KMS-11 (cell line): ENCODE data around the gene ATXN7L3B.
A peak's percentile ranks its signal among the peaks of the same experiment; 100 is the strongest.

Source experiments
- H2AFZ ChIP-seq: fragments of 200-600 bp; sonication (generic); 2 replicates; pipeline ENCODE4 v1.6.1; 2016; ENCODE audit warnings: antibody characterized with exemption, mixed run types, low read depth
- H3K27ac ChIP-seq: fragments of 200-600 bp; sonication (generic); 2 replicates; pipeline ENCODE4 v1.6.1; 2016; ENCODE audit warnings: mild to moderate bottlenecking, mixed run types
- H3K27me3 ChIP-seq: fragments of 200-600 bp; sonication (generic); 2 replicates; pipeline ENCODE4 v1.6.1; 2017; ENCODE audit warnings: mild to moderate bottlenecking, low read depth, mixed run types, moderate library complexity; ENCODE audit not compliant: insufficient read depth
- H3K36me3 ChIP-seq: fragments of 200-600 bp; sonication (generic); 2 replicates; pipeline ENCODE4 v1.6.1; 2017; ENCODE audit warnings: mild to moderate bottlenecking, mixed run types; ENCODE audit not compliant: insufficient read depth
- H3K4me1 ChIP-seq: fragments of 200-600 bp; sonication (generic); 2 replicates; pipeline ENCODE4 v1.6.1; 2016; ENCODE audit warnings: mild to moderate bottlenecking, low read depth, mixed run types; ENCODE audit not compliant: poor library complexity, severe bottlenecking
- H3K4me2 ChIP-seq: fragments of 200-600 bp; sonication (generic); 2 replicates; pipeline ENCODE4 v1.7.0; 2016; ENCODE audit warnings: mild to moderate bottlenecking, mixed run types
- H3K4me3 ChIP-seq: fragments of 200-600 bp; sonication (generic); IDR thresholded peaks from 2 replicates; pipeline ENCODE4 v1.6.1; 2017; ENCODE audit warnings: low read depth, low read length, mixed read lengths; ENCODE audit not compliant: insufficient read depth
- H3K79me2 ChIP-seq: fragments of 200-600 bp; sonication (generic); 2 replicates; pipeline ENCODE4 v1.6.1; 2016; ENCODE audit warnings: low read depth, mixed run types; ENCODE audit not compliant: insufficient read depth
- H3K9ac ChIP-seq: fragments of 200-600 bp; sonication (generic); 2 replicates; pipeline ENCODE4 v1.6.1; 2016; ENCODE audit warnings: mild to moderate bottlenecking, mixed run types
- H4K20me1 ChIP-seq: fragments of 200-600 bp; sonication (generic); 2 replicates; pipeline ENCODE4 v1.6.1; 2016; ENCODE audit warnings: mild to moderate bottlenecking, mixed run types; ENCODE audit not compliant: insufficient read depth
- CTCF ChIP-seq: fragments of 200-600 bp; sonication (generic); conservative IDR thresholded peaks from 2 replicates; pipeline ENCODE4 v1.6.1; 2017; ENCODE audit warnings: low read depth, mild to moderate bottlenecking, antibody characterized with exemption, low read length, moderate library complexity, mixed read lengths

ATXN7L3B gene

GRCh38 chr12:74551291-74551690 is 13.7 kb downstream of the ATXN7L3B start:
- H3K27ac ChIP-seq = no peak overlapping the region
- TF ChIP-seq CTCF = no peak
- H3K79me2 ChIP-seq = no peaks in the 10 kb centered on the region
- H2AFZ ChIP-seq = no peak overlapping the region
- no peak overlapping the region for H3K9ac ChIP-seq
- H4K20me1 ChIP-seq = no peaks in the 10 kb centered on the region
- H3K4me3 ChIP-seq = no peak overlapping the region
- H3K4me2 ChIP-seq = no peak overlapping the region
- H3K36me3 ChIP-seq = no peaks in the 10 kb centered on the region
- no peaks in the 10 kb centered on the region for H3K4me1 ChIP-seq
- H3K27me3 ChIP-seq = no peaks in the 10 kb centered on the region

- no peak overlapping the region for H3K4me3 ChIP-seq
- no peaks in the 10 kb centered on the region for H3K36me3 ChIP-seq
- TF ChIP-seq CTCF = 0 out of 2 replicates have a peak, but pooled peaks have one; percentile 17
- H4K20me1 ChIP-seq = no peaks in the 10 kb centered on the region
- H3K79me2 ChIP-seq = no peaks in the 10 kb centered on the region
- no peak overlapping the region for H3K27ac ChIP-seq
- H3K4me1 ChIP-seq = no peaks in the 10 kb centered on the region
- H2AFZ ChIP-seq = no peak overlapping the region
- H3K27me3 ChIP-seq = no peaks in the 10 kb centered on the region
- no peak overlapping the region for H3K4me2 ChIP-seq
- H3K9ac ChIP-seq = no peak overlapping the region
Observed at GRCh38 chr12:74552201-74552600, 14.6 kb downstream of the ATXN7L3B start.

- H3K27me3 ChIP-seq = no peaks in the 10 kb centered on the region
- H3K27ac ChIP-seq = no peak overlapping the region
Observed at GRCh38 chr12:74559728-74560127, 22.1 kb downstream of the ATXN7L3B start.

GRCh38 chr12:74563927-74564326 is 26.3 kb downstream of the ATXN7L3B start:
- no peaks in the 10 kb centered on the region for H3K36me3 ChIP-seq
- no peak overlapping the region for H3K27ac ChIP-seq
- H3K9ac ChIP-seq = no peak overlapping the region
- H4K20me1 ChIP-seq = no peaks in the 10 kb centered on the region
- H2AFZ ChIP-seq = no peak overlapping the region
- H3K4me2 ChIP-seq = no peak overlapping the region
- no peaks in the 10 kb centered on the region for H3K79me2 ChIP-seq
- H3K4me3 ChIP-seq = no peak overlapping the region
- no peaks in the 10 kb centered on the region for H3K4me1 ChIP-seq
- no peak for TF ChIP-seq CTCF
- H3K27me3 ChIP-seq = no peaks in the 10 kb centered on the region

More at GRCh38 chr12:74559728-74560127, 22.1 kb downstream of the ATXN7L3B start:
- H4K20me1 ChIP-seq = no peaks in the 10 kb centered on the region
- no peak overlapping the region for H3K4me3 ChIP-seq
- no peaks in the 10 kb centered on the region for H3K36me3 ChIP-seq
- no peaks in the 10 kb centered on the region for H3K79me2 ChIP-seq
- H3K4me2 ChIP-seq = no peak overlapping the region
- H2AFZ ChIP-seq = no peak overlapping the region
- no peak overlapping the region for H3K9ac ChIP-seq
- no peak for TF ChIP-seq CTCF
- no peaks in the 10 kb centered on the region for H3K4me1 ChIP-seq
